GM19397 (cell line): ENCODE data around the gene MAP2K5.

Experiments used
- ATAC-seq: cut with Tn5 transposase; IDR thresholded peaks from one replicate; pipeline ENCODE4 v1.9.1; 2021; ENCODE audit warnings: mild to moderate bottlenecking, moderate library complexity; ENCODE audit not compliant: unreplicated experiment

The MAP2K5 gene

DNA sequence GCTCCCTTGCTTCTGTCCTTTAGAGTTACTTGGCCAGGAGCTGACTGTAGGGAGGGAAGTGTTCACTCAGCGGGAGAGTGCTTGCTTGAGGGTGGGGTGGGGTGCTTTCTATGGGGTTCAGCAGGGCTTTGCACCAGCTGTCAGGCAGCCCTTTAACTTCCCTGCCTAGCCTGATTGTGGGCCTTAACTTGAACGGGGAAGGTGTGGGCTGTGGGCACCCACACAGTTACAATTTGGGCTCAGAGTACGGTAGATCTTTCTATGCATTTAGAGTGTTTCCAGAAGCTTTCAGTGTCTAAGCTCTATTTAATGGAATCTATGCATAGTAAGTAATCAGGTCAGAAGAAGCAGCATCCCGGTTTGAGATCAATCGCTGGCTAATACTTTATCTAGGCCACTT lies 234.6 kb downstream of the MAP2K5 start:
- no peak for ATAC-seq

DNA sequence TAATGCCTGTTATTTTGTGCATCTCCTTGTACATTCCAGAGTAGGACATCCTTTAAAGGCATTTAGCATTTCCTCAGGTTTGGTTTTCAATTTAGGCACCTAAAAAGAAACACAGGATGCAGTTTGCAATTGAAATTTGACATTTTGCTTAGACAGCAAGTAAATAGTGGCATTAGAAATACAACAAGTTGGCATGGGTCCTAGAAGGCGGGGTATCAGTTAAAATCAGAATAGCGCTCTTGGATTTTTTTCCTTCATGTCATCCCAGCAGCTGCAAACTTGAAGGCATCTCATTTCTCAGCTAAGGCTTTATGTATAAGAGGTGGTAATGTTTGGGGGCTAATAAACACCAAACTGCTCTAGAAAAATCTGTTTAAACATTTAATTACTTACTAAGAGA lies 235.3 kb downstream of the MAP2K5 start:
- no peak for ATAC-seq

DNA sequence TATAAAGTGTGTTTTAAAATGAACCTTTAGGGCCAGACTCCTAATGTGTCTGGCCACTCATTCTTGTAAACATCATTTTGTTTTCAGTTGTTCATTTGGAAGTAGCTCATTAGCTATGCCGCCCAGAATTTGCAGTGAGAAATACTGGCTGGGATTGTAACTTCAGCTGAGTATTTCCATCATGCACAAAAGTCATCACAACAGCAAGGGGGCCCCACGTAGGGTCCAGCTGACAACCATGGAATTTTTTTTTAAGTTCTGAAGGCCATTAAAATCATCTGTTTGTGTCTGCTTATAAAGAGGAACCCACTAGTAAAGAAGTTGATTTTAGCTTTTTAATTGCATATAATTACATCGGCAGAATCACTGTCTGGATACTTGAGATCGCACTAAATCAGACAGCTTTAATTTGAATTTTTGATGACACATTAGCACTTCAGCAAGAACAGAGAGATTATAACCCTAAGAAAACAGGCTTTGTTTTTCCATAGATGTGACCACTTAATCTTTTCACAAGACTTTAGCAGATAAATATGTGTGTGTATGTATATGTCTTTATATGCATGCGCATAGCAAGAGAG lies 236.6 kb downstream of the MAP2K5 start:
- ATAC-seq: no peak

DNA sequence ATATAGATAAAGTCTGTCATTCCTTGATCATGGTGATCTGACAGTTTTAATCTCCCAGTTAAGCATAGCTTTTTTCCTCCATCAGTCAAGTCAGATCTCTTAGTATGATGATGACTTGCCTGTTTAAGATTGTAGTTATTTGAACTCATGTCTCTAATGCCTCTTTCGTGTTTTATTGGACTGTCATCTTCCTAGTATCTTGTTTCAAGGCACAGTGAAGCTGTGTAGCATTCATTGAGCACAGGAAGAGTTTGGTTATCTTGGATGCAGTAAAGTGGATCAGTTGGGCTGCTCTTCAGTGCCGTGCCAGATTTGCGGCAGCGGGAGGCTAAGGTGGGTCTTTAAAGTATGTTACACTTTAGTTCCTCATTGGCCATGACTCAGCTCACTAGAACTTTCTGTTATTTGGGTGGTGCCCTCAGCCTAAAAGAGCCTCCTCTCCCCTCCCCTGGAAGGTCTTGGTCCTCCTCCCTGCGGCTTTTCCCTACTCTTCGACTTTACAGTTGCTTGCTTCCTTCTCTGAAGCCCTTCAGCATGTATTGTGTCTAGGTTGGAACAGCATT lies 237.1 kb downstream of the MAP2K5 start:
- no peak for ATAC-seq

DNA sequence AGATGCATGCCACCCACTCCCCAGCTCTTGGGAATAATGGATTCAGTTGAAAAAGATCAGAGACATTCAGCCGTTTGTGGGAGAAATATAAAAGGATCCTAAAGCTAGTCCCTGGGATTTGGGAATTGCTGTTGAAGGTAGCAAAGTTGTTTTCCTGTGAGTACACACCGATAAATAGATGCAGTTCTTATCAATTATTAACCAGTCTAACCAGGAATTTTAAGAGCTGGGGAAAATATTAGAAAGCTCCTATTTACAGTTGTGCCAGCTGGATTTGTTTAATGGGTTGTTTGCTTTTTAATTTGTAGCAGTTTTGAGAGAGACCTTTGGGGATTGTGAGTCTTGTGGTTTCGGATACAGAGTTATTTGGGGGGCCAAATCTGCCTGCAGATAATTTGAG lies 238.6 kb downstream of the MAP2K5 start:
- no peak for ATAC-seq

DNA sequence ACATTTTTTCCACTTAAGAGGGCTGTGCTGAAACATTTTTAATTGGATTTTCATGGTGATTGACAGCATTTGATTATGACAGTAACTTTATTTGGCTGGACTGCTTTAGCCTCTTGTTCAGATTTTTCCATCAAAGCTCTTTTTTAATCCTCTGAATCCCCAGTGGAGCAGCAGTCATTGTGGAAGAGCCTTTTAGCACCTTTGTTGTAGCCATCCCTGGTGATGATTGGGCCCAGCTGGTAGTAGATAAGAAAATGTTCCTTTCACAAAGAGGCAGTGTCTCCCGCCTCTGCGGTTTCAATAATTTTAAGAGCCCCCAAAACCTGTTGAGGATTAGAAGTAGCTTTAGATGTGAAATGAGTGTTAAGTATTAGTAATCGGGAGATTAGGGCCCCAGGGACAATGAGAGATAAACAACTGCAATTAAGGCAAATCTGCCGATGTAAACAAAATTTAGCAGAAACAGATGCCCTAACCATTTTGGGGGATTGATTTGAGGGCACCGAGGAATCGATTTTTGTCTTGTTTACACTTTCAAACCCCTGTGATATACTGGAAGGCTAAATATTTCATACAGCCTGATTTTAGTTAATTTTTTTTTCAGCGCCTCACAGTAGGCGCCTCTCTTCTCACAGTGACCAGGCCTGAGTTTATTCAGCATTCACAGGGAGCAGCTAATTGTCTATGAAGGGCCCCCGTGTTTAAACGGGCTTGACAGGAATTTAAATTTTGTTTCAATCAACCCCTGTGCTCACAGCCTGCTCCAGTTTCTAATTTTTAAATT lies 239.6 kb downstream of the MAP2K5 start:
- no peak for ATAC-seq

DNA sequence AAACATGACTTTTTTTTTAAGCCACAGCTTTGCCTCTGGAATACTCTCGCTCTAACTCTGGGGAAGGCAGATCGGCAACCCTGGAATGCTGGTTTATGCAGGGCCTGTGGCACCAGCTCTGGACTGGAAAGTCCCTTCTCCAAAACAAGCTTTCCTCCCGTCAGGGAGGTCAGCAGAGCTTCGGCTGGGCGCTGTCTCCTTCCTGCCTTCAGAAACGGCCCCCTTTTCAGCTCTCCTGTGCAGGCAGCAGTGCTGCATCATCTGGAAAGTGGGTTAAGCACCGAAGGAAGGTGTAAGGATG lies 240.1 kb downstream of the MAP2K5 start:
- ATAC-seq: no peak

DNA sequence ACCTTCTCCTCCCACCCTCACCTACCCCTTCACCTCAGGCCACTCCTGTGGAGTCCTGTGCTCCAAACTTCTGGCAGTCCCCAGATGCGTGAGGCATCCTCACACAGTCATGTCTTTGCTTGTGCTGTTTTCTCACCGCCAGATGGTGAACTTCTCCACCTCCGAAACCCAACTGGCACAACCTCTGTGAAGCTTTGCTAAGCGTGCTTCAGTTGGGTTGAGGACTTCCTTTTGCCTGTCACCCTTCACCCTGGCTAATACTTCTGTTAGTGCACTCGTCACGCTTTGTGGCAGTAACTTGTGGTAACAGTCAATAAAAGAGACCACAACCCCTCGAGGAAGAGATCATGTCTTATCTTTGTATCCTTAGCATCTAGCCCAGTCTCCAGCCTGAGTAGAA lies 240.8 kb downstream of the MAP2K5 start:
- ATAC-seq: peak; percentile 54

DNA sequence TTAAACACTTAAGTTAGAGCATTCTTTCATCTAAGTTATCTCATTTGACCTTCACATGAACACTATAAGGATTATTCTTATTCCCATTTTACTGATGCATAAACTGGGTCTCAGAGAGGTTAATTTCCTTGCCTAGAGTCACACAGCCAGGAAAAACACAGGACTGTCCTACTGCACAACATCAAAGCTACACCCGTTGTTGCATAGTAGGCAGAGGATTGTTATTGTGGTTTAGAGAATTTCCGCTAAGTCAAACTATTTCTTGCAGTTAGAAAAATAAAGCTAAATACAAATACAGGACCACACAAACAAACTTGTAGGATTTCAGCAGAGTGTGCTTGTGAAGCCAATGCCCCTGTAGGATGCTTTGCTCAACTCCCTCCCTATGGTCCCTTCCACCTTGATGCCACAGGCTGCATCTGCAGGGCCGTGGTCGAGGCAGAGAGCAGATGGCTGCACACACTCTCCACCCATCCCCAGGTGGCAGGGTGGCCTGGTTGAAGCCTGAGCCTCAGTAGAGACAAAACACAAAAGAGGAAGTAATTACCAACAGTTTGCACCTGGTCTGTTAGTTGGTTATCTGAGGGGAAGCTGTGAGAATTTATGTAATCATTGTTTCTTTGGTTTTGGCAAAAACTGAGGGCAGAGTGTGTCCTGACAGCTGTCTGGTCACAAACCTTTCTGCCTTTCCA lies 241.7 kb downstream of the MAP2K5 start:
- peak; percentile 83 for ATAC-seq

DNA sequence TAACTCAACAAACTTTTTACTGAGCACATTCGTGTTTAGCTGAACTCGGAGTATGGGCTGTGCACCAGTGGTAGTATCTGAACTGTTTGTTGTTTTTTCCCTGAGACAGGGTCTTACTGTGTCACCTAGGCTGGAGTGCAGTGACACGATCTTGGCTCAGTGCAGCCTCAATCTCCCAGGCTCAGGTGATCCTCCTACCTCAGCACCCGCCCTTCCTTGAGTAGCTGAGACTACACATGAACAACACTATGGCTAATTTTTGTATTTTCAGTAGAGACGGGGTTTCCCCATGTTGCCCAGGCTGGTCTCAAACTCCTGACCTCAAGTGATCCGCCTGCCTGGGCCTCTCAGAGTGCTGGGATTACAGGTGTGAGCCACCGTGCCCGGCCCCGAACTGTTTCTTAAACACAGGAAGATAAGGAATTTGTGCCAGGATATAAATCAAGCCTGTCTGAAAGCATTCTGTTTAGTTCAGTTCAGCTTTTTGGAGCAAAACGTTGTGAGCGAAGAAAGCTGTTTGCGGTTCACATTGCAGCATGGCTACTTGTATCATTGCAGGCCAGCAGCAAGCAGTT lies 242.4 kb downstream of the MAP2K5 start:
- ATAC-seq: no peak

DNA sequence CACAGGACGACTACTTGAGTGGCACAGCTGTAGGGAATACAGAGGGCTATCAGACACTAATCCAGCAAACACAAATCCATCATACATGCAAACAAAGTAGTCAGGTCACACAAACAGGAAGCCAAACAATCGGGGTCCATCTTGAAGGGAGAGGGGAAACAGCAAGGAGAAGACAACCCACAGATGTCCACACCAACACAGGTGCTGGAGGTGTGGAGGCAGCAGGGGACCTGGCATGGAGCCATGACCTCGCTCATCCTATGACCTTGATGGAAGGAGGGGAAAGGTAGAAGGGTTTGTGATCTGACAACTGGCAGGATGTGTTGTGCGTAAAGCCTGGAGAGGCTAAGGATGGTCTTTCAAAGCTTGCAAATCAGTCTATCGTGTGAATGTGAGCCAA lies 242.9 kb downstream of the MAP2K5 start:
- ATAC-seq: no peak

DNA sequence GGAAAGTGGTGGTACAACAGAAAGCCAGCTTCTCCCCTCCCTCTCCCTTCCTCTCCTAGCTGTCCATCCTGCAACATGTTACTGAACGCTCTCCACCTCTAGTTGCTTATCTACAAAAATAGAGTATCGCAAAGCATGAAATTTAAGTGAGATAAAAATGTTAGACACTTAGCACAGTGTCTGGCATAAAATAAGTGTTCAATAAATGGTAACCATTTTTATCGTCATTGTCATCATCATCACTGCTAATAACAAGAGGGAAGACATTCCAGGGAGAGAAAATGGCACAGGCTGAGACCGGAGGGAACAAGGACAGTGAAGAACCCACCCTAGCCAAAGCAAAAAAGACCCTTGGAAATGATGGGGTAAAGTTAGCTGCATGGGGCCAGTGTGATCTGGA lies 244.1 kb downstream of the MAP2K5 start:
- ATAC-seq: no peak

DNA sequence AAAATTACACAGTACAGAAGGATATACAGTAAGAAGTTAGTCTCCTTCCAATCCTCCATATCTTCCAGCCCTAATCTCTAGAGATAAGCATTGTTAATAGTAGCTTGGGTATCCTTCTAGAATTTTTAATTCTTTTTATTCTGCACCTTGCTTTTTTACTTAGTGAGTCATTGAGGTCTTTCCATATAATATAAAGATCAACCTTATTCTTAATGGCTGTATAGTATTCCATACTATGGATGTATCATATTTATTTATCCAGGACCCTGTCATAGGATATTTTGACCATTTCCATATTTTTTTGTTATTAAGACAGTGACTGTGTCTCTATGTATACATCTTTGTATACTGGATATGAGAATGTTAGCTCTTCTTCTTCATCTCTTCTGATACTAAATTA lies 246.5 kb downstream of the MAP2K5 start:
- no peak for ATAC-seq

DNA sequence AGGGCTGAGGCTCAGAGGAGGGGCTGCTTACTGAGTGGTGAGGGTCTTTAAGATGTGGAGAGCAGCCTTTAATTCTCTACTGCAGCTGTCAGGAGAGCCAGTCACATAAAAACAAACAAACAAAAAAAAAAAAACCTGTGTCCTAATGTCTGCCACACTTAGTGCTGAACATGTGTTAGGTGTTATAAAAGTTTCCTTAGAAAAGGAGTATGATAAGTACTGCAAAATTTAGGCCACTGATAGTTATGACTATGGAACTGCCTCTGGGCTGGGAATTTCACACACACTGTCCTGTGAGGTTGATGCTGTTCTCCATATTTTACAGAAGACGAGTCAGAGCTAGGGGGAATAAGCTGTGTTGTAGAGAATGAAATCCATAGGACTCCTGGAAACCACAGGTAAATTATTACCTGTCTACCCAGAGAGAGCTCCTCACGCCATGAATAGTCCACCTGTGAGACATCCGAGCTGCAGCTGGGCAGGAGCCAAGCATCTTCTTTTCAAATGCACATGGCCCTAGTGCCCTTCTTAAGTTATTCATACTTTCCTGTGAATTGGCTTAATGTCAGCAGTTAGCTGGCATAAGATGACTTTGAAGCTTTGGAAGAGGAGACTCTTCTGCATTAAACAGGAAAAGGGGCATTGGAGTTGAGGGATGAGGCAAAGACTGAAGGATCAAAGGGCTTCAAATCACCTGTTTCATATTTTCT lies 248.3 kb downstream of the MAP2K5 start:
- no peak for ATAC-seq

DNA sequence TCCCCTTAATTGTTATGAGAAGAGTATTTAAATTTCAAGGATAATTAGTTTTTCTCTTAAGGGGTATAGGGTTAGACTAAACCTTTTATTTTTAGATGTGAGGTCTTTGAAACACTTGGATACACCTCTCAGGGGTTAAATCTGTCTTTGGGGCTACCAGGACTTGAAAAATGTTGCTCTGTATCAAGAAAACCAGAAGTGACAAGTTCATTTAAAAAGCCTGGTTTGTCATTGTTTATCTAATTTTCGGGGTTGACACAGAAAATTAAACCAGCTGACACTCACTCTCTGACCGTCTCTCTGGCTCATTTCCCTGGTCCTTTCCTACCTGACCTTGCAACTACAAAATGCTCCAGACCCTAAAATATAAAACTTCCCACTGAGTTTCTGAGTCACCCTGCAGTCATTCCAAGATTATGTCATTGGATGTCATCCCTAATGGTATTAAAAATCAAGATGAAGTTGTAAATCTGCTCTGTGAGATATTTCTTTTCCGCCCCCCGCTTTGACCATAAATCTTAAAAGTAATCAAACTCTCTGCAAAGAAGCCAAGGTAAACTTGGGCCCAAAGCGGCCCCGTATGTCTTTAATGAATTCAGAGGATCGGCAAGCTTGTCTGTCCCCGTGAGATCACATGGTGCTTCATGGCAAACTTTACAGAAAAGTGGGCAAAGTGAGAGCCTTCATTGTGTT lies 249.9 kb downstream of the MAP2K5 start:
- ATAC-seq: no peak

DNA sequence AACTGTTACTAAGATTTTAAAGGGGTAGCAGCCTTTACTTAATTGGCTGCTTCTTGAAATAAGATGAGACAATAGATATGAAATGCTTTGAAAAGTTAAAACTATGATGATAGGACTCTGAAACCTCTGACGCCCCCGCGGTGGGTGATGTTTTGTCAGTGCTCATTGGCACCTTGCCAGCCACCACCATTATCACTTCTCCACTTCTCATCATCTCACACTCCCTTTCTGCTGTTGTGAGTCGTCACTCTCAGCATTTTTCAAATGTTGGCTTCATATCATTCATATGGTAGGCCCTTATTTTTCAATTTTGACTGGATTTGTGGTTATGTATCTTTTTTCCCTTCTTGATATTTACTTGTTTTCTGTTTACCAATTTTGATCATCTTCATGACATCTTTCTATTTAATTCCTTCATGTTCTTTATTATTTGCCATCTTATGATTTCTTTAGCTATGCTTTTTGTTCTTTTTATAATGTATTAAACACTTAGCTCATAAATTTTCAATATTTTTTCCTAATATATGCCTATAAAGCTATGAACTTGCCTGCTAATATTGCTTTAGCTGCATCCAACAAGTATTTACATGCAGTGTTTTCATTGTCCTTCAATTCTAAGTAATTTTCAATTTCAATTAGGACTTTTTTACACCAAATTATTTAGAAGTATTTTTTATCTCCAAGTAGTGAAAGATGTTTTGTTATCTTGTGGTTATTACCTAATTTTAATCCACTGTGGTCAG lies 252.5 kb downstream of the MAP2K5 start:
- ATAC-seq: no peak

DNA sequence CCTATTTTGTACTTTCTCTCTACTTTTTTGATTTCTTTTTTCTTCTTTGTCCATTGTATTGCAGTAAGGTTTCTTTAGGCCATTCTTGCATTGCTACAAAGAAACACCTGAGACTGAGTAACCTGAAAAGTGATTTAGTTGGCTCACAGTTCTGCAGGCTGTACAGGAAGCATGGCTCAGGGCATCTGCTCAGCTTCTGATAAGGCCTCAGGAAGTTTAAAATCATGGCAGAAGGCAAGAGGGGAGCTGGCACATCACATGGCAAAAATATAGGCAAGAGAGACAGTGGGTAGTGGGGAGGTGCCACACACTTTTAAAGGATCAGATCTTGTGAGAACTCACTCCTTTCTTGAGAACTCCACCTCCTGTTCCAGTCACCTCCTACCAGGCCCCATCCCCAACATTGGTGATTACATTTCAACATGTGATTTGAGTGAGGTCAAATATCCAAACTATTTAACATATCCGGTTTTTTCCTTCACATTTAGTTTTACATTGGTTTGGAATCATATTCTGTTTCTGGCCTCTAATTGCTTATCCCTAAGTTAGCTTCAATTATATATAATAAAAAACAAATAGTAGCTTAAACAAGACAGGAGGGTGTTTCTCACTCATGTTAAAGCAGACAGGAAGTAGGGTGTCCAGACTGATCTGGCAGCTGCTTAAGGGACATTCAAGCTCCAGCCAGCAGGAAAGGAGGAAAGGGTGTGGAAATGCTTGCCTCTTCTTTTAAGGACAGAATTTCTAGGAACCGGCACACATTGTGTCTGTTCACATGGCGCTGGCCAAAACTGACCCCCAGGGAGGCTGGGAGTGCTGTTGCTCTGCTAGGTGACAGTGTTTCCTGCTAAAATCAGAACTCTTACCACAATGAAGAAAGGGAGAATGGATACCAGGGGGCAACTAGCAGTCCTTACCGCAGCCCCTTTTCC lies 254.0 kb downstream of the MAP2K5 start:
- ATAC-seq: no peak

DNA sequence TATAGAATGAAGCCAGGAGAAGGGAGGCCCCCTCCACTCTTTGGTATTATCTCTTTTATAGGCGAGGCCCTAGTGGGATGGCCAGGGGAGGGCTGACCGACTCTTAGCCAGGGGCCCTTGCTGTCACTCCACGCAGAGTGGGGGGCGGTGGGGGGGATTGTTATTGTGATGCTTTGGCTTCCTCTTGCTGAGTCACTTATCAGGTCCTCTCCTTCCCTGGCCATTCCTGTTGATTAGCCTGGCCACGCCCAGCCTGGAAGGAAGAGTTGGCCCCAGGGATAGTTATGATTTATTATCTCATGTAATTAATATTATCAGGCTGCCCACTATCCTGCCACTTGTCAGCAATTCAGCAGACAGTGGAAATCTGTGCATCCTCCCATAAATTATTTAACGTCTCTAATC lies 257.3 kb downstream of the MAP2K5 start:
- ATAC-seq: no peak

DNA sequence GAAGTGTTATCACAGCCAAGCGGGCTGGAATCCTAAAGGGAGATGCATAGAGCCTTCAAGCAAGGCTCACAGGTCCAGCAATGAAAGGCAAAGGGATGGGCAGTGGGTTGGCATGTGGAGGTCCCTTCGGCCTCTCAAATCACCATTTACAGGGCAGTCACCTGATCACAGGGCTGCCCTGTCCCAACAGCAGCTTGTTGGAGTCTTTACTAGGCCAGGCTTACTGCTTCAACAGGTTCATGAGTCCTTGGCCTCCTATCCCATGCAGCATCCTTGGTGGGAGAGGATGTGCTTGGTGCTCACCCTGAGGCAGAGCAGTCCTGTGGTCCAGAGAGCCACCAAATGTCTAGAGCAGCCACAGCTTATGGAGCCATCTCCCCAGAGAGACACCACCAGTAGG lies 258.6 kb downstream of the MAP2K5 start:
- no peak for ATAC-seq
